Brain microvascular endothelial cell (primary cell): Measurements from ENCODE around the gene FAM216A.

ENCODE experiments used
- DNase-seq: peaks from one replicate; pipeline ENCODE4 v3.0.0-alpha.2; 2020
- H3K27ac ChIP-seq: fragments of 250-450 bp; sonication (Bioruptor Pico); 2 replicates; pipeline ENCODE4 v1.5.1; 2020; ENCODE audit warnings: mild to moderate bottlenecking, moderate library complexity
- H3K27me3 ChIP-seq: fragments of 250-450 bp; sonication (Bioruptor Pico); replicated peaks from 2 replicates; pipeline ENCODE4 v1.5.1; 2020; ENCODE audit warnings: mild to moderate bottlenecking
- H3K36me3 ChIP-seq: fragments of 250-450 bp; sonication (Bioruptor Pico); replicated peaks from 2 replicates; pipeline ENCODE4 v1.5.1; 2020; ENCODE audit warnings: mild to moderate bottlenecking
- H3K4me3 ChIP-seq: 2 replicates; pipeline ENCODE4 v1.5.1; 2011; ENCODE audit warnings: low read depth, mild to moderate bottlenecking, control low read depth, low read length, moderate library complexity
- CTCF ChIP-seq: IDR thresholded peaks from 2 replicates; pipeline ENCODE4 v1.5.1; 2011; ENCODE audit warnings: low read depth, mild to moderate bottlenecking, moderate library complexity, low read length, control low read depth, inconsistent platforms; ENCODE audit errors: missing control alignments
- in situ Hi-C: cut with HindIII; loops from 2 replicates; pipeline ENCODE4 v1.10.0; 2017; ENCODE audit warnings: low sequenced_read_pairs, low pct_ligation_motif_present

The FAM216A gene

GRCh38 chr12:110431957-110432587 lies 36.6 kb upstream of the FAM216A start:
- H3K27me3 ChIP-seq, result no peaks in the 10 kb centered on the region
- peak overlapping the region; percentile 49 for H3K4me3 ChIP-seq
- no peak for TF ChIP-seq CTCF
- in situ Hi-C loops, result no loop called here
- no peak for DNase-seq
- no peak overlapping the region for H3K27ac ChIP-seq
- peaks cover 26% of the 10 kb centered on the region for H3K36me3 ChIP-seq

GRCh38 chr12:110436231-110436630 lies 32.4 kb upstream of the FAM216A start:
- peak overlapping the region; percentile 30 for H3K27ac ChIP-seq
- no peaks in the 10 kb centered on the region for H3K27me3 ChIP-seq
- no peak for TF ChIP-seq CTCF
- in situ Hi-C loops, result no loop called here
- H3K4me3 ChIP-seq, result no peak overlapping the region
- peaks cover 60% of the 10 kb centered on the region for H3K36me3 ChIP-seq
- no peak for DNase-seq

GRCh38 chr12:110444455-110444854 lies 24.2 kb upstream of the FAM216A start:
- no peak for DNase-seq
- no peak for TF ChIP-seq CTCF
- no peak overlapping the region for H3K4me3 ChIP-seq
- no peak overlapping the region for H3K27ac ChIP-seq
- H3K27me3 ChIP-seq, result no peaks in the 10 kb centered on the region
- in situ Hi-C loops, result no loop called here
- peaks cover 51% of the 10 kb centered on the region for H3K36me3 ChIP-seq

GRCh38 chr12:110449799-110450497 lies 18.7 kb upstream of the FAM216A start, which contains the start of gene ARPC3:
TSS of gene ARPC3 (minus strand) at chr12:110450337. CDS start at chr12:110450260, 77 bp downstream.
- Histone ChIP-seq H3K27me3 (no peaks in the 10 kb centered on the region), H3K4me3 (peak within 1 kb of the TSS; percentile 99), H3K36me3 (peaks cover 8% of the 10 kb centered on the region), H3K27ac (peak within 1 kb of the TSS; percentile 88)
- DNase-seq, result peak; percentile 92
- in situ Hi-C loops, result no loop called here
- TF ChIP-seq CTCF, result peak; percentile 89

- no peak for DNase-seq
- H3K36me3 ChIP-seq, result peaks cover 13% of the 10 kb centered on the region
- in situ Hi-C loops, result no loop called here
- TF ChIP-seq CTCF, result no peak
- no peak overlapping the region for H3K27ac ChIP-seq
- no peaks in the 10 kb centered on the region for H3K27me3 ChIP-seq
- H3K4me3 ChIP-seq, result no peak overlapping the region
Measured at GRCh38 chr12:110451263-110451662, 17.4 kb upstream of the FAM216A start.
